GM18511 (cell line): Measurements from ENCODE around the gene CX3CL1.
"Not testable (repeated sequence)": the region's sequence is repeated elsewhere in the genome, so short reads cannot be mapped to it uniquely, and the experiment has no call there.

Experiments
- ATAC-seq: cut with Tn5 transposase; IDR thresholded peaks from one replicate; pipeline ENCODE4 v1.9.1; 2021; ENCODE audit warnings: mild to moderate bottlenecking, moderate library complexity; ENCODE audit not compliant: unreplicated experiment

Gene CX3CL1

GRCh38 chr16:57372372-57373116 is at the start of gene CX3CL1:
Gene CX3CL1, plus strand, starts transcription at chr16:57372490. Its CDS starts 79 bp downstream, at chr16:57372569.
- no peak for ATAC-seq

GRCh38 chr16:57324749-57325148 is 47.5 kb upstream of the CX3CL1 start:
- no peak for ATAC-seq

- no peak for ATAC-seq
Observed at GRCh38 chr16:57325458-57325857, 46.8 kb upstream of the CX3CL1 start.

GRCh38 chr16:57329718-57330327 is 42.5 kb upstream of the CX3CL1 start:
- no peak for ATAC-seq

- no peak for ATAC-seq
Observed at GRCh38 chr16:57331355-57331754, 40.9 kb upstream of the CX3CL1 start.

GRCh38 chr16:57333402-57333801 is 38.9 kb upstream of the CX3CL1 start:
- no peak for ATAC-seq

GRCh38 chr16:57335366-57335765 is 36.9 kb upstream of the CX3CL1 start:
- no peak for ATAC-seq

GRCh38 chr16:57341062-57341440 is 31.2 kb upstream of the CX3CL1 start:
- ATAC-seq, result no peak

GRCh38 chr16:57341441-57342303 is 30.6 kb upstream of the CX3CL1 start:
- no peak for ATAC-seq

- ATAC-seq, result not testable (repeated sequence)
Observed at GRCh38 chr16:57342606-57343005, 29.7 kb upstream of the CX3CL1 start.

- ATAC-seq, result no peak
Observed at GRCh38 chr16:57343221-57343620, 29.1 kb upstream of the CX3CL1 start.

GRCh38 chr16:57344094-57344493 is 28.2 kb upstream of the CX3CL1 start:
- ATAC-seq, result not testable (repeated sequence)

GRCh38 chr16:57345021-57345420 is 27.3 kb upstream of the CX3CL1 start:
- ATAC-seq, result no peak

- no peak for ATAC-seq
Observed at GRCh38 chr16:57345666-57346204, 26.6 kb upstream of the CX3CL1 start.

GRCh38 chr16:57347858-57348257 is 24.4 kb upstream of the CX3CL1 start:
- ATAC-seq, result no peak

GRCh38 chr16:57348327-57348726 is 24.0 kb upstream of the CX3CL1 start:
- ATAC-seq, result no peak

GRCh38 chr16:57349212-57350031 is 22.9 kb upstream of the CX3CL1 start:
- peak; percentile 97 for ATAC-seq

- no peak for ATAC-seq
Observed at GRCh38 chr16:57352636-57353047, 19.6 kb upstream of the CX3CL1 start.

GRCh38 chr16:57354311-57354710 is 18.0 kb upstream of the CX3CL1 start:
- ATAC-seq, result no peak

- ATAC-seq, result no peak
Observed at GRCh38 chr16:57355898-57356414, 16.3 kb upstream of the CX3CL1 start.
